HepG2 (cell line): ENCODE data around the gene SLC22A4. TPM values are rescaled to one million over a fixed set of nuclear protein-coding genes. Genes with fewer than 3 reads are reported as not detected.

Experiments used
- ARNT ChIP-seq: fragments of 450-650 bp; IDR thresholded peaks from 2 replicates; pipeline ENCODE4 v1.6.1; 2017
- DMAP1 ChIP-seq: IDR thresholded peaks from 2 replicates; pipeline ENCODE4 v1.6.1; 2016
- HNF4A ChIP-seq: sonication (generic); formaldehyde crosslinking; IDR thresholded peaks from 2 replicates; pipeline ENCODE4 v1.4.0; 2020; ENCODE audit warnings: missing genetic modification reagents
- KMT2A ChIP-seq: sonication (generic); formaldehyde crosslinking; IDR thresholded peaks from 2 replicates; pipeline ENCODE4 v1.4.0; 2020; ENCODE audit warnings: missing genetic modification reagents
- SOX5 ChIP-seq: IDR thresholded peaks from 2 replicates; pipeline ENCODE4 v1.6.1; 2016; ENCODE audit warnings: borderline replicate concordance
- ZBTB1 ChIP-seq: sonication (generic); formaldehyde crosslinking; IDR thresholded peaks from 2 replicates; pipeline ENCODE4 v1.4.0; 2020; ENCODE audit warnings: missing genetic modification reagents, borderline replicate concordance
- ZFY ChIP-seq: sonication (generic); formaldehyde crosslinking; IDR thresholded peaks from 2 replicates; pipeline ENCODE4 v1.4.0; 2020; ENCODE audit warnings: missing genetic modification reagents
- ZNF230 ChIP-seq: sonication (generic); formaldehyde crosslinking; IDR thresholded peaks from 2 replicates; pipeline ENCODE4 v1.4.0; 2020; ENCODE audit warnings: mild to moderate bottlenecking, missing genetic modification reagents
- ZNF235 ChIP-seq: sonication (generic); formaldehyde crosslinking; IDR thresholded peaks from 2 replicates; pipeline ENCODE4 v1.8.1; 2023; ENCODE audit warnings: mild to moderate bottlenecking, missing genetic modification reagents, borderline replicate concordance
- ZNF318 ChIP-seq: sonication (generic); formaldehyde crosslinking; IDR thresholded peaks from 2 replicates; pipeline ENCODE4 v1.4.0; 2020; ENCODE audit warnings: mild to moderate bottlenecking, missing genetic modification reagents
- ZNF580 ChIP-seq: IDR thresholded peaks from 2 replicates; pipeline ENCODE4 v1.6.1; 2016; ENCODE audit warnings: low read depth, borderline replicate concordance
- ZNF816 ChIP-seq: sonication (generic); formaldehyde crosslinking; IDR thresholded peaks from 2 replicates; pipeline ENCODE4 v1.8.0; 2022; ENCODE audit warnings: missing genetic modification reagents, mild to moderate bottlenecking, borderline replicate concordance
- polyA plus RNA-seq, 8 experiments: library from polyadenylated mRNA; depleted of rRNA in 3 of 8; stranded (reverse) in 7 of 8; unstranded in 1 of 8; fragments of >200 nt; fragmentation: Illumina TruSeq in 4 of 8; extraction: Trizol in 4 of 8; gene quantifications; 2 replicates each; pipeline versions ENCODE4 v1.2.1 to v1.2.3, GENCODE V29; 2011 to 2016; ENCODE audit warnings: low read depth in 4 of 8, missing spikeins in 1 of 8, mixed read lengths in 1 of 8; ENCODE audit not compliant: insufficient read depth in 1 of 8
- total RNA-seq, 5 experiments: library from RNA; depleted of rRNA; stranded (reverse); fragments of >200 nt; fragmentation: Illumina TruSeq; extraction: Trizol; gene quantifications; 2 replicates each; pipeline ENCODE4 v1.2.3, GENCODE V29; 2016; ENCODE audit warnings: low read depth in 1 of 5

The SLC22A4 gene
- total and polyA plus RNA-seq, 2 of the 13 experiments (the other 11 are each of a cell fraction or from before 2014, with no cell fraction given) = 0.33 to 0.62 TPM

- no peak for TF ChIP-seq ZNF318
- no peak for TF ChIP-seq DMAP1 (CRISPR knock-in tag)
- no peak for TF ChIP-seq ZBTB1 (CRISPR knock-in tag)
- 0 out of 2 replicates have a peak, but pooled peaks have one; percentile 18 for TF ChIP-seq HNF4A (CRISPR knock-in tag)
- TF ChIP-seq ZFY (CRISPR knock-in tag) = no peak
- TF ChIP-seq SOX5 (CRISPR knock-in tag) = peak; percentile 22; the same call in 1 of the 2 replicates
- no peak for TF ChIP-seq ZNF230 (CRISPR knock-in tag)
- TF ChIP-seq KMT2A (CRISPR knock-in tag) = no peak
- TF ChIP-seq ZNF580 (CRISPR knock-in tag) = no peak
- TF ChIP-seq ZNF235 (CRISPR knock-in tag) = no peak
- no peak for TF ChIP-seq ZNF816 (CRISPR knock-in tag)
- TF ChIP-seq ARNT = no peak
Observed at GRCh38 chr5:132335402-132335801, 41.2 kb downstream of the SLC22A4 start (continued).
